T-cell (primary cell): ENCODE measurements around the gene DNAAF5. TPM values are rescaled to one million over a fixed set of nuclear protein-coding genes. Genes with fewer than 3 reads are reported as not detected.

Experiments used
- ATAC-seq, 4 experiments: fragments of 200-7000 bp in 3 of 4; fragments of 150-1000 bp in 1 of 4; cut with Tn5 transposase; replicated peaks in 1 of 4; 1 replicate in 3 of 4; 2 replicates in 1 of 4; pipeline ENCODE4 v1.10.0; 2021; ENCODE audit warnings: moderate library complexity in 3 of 4, mild to moderate bottlenecking in 2 of 4, moderate number of reproducible peaks in 1 of 4
- CTCF ChIA-PET, 2 donors: fragments of 300-600 bp; sonication (Branson Sonifier 250); formaldehyde crosslinking; loops; one replicate each; lab custom pipeline; 2022; ENCODE audit warnings: antibody characterized with exemption in 2 of 2; lab: Charles Lee
- POLR2A ChIA-PET, 2 donors: fragments of 300-600 bp; sonication (Branson Sonifier 250); formaldehyde crosslinking; loops; one replicate each; lab custom pipeline; 2022; ENCODE audit warnings: antibody characterized with exemption in 2 of 2; lab: Charles Lee
- DNase-seq, 35 experiments: peaks; one replicate each; pipeline versions ENCODE4 v3.0.0 to v3.0.0-alpha.2; 2013 to 2023
- H3K27ac ChIP-seq: one replicate; pipeline ENCODE4 v1.5.1; 2013; ENCODE audit warnings: low read length
- H3K27me3 ChIP-seq, 2 experiments: replicated peaks in 1 of 2; 1 replicate in 1 of 2; 2 replicates in 1 of 2; pipeline versions ENCODE4 v1.6.1 to v1.7.0; 2013; ENCODE audit warnings: low read length in 1 of 2, mixed read lengths in 1 of 2; ENCODE audit not compliant: control insufficient read depth in 2 of 2, insufficient read depth in 2 of 2; ENCODE audit errors: extremely low read depth in 1 of 2
- H3K36me3 ChIP-seq, 2 donors: 1 replicate in 1 of 2; 2 replicates in 1 of 2; pipeline versions ENCODE4 v1.6.1 to v1.7.0; 2013; ENCODE audit warnings: low read length in 1 of 2; ENCODE audit not compliant: control insufficient read depth in 2 of 2, insufficient read depth in 1 of 2; ENCODE audit errors: extremely low read depth in 1 of 2
- H3K4me1 ChIP-seq, 2 experiments: 1 replicate in 1 of 2; 2 replicates in 1 of 2; pipeline versions ENCODE4 v1.6.1 to v1.7.0; 2013; ENCODE audit warnings: low read length in 2 of 2, mixed read lengths in 1 of 2; ENCODE audit not compliant: insufficient read depth in 2 of 2, control insufficient read depth in 1 of 2; ENCODE audit errors: extremely low read depth in 1 of 2
- H3K4me3 ChIP-seq, 2 donors: 1 replicate in 1 of 2; 2 replicates in 1 of 2; pipeline versions ENCODE4 v1.5.1 to v1.7.0; 2013; ENCODE audit warnings: mild to moderate bottlenecking in 2 of 2, low read length in 1 of 2, moderate library complexity in 1 of 2; ENCODE audit not compliant: control insufficient read depth in 1 of 2; ENCODE audit errors: extremely low read depth in 1 of 2
- H3K9me3 ChIP-seq: 2 replicates; pipeline ENCODE4 v1.7.0; 2013
- H3K27ac Mint-ChIP-seq, 2 donors: one replicate each; pipeline ENCODE4 v1.8.0; 2020 to 2021; ENCODE audit warnings: mild to moderate bottlenecking in 2 of 2, mixed read lengths in 2 of 2
- H3K27me3 Mint-ChIP-seq, 2 donors: one replicate each; pipeline ENCODE4 v1.8.0; 2021 to 2022; ENCODE audit warnings: mixed read lengths in 2 of 2
- H3K36me3 Mint-ChIP-seq: one replicate; pipeline ENCODE4 v1.8.0; 2021; ENCODE audit warnings: mixed read lengths
- H3K4me1 Mint-ChIP-seq, 3 donors: one replicate each; pipeline ENCODE4 v1.8.0; 2020 to 2022; ENCODE audit warnings: mixed read lengths in 3 of 3, mild to moderate bottlenecking in 1 of 3
- H3K4me3 Mint-ChIP-seq, 3 donors: one replicate each; pipeline ENCODE4 v1.8.0; 2020 to 2022; ENCODE audit warnings: mild to moderate bottlenecking in 3 of 3, mixed read lengths in 3 of 3, moderate library complexity in 3 of 3
- H3K9me3 Mint-ChIP-seq, 3 donors: one replicate each; pipeline ENCODE4 v1.8.0; 2020 to 2022; ENCODE audit warnings: mixed read lengths in 3 of 3
- WGBS: methylation state at CpG from one replicate; pipeline ENCODE4 v1.1.5; 2013; ENCODE audit warnings: missing lambda C conversion rate; ENCODE audit not compliant: insufficient coverage; 5-methylcytosine and 5-hydroxymethylcytosine counted together
- total RNA-seq, 35 experiments: library from RNA in 6 of 35; stranded (reverse) in 6 of 35; fragments of 120-200 nt in 1 of 35; gene quantifications; one replicate each; pipeline versions ENCODE4 v1.2.1 to v1.2.4 and lab custom pipeline; 2013 to 2026

DNAAF5 gene
- total RNA-seq, 5 donors from 2014 or later (not counting 1 experiment from before 2014, with no cell fraction given): 12.8 to 21.4 (median 17.1) TPM

GRCh38 chr7:721619-722248 is 4.8 kb upstream of the DNAAF5 start:
- DNase-seq: no peak
- H3K27ac Mint-ChIP-seq: no peak overlapping the region
- WGBS: no CpG with 5 or more reads among the region's 5 CpGs
- no peaks in the 10 kb centered on the region for H3K36me3 ChIP-seq
- no peak overlapping the region for H3K4me3 Mint-ChIP-seq
- H3K27me3 ChIP-seq: no peaks in the 10 kb centered on the region
- peaks cover 10 to 21% (median 11%) of the 10 kb centered on the region in 3 donors for H3K4me1 Mint-ChIP-seq
- H3K9me3 Mint-ChIP-seq: peaks cover 4 to 7% (median 4%) of the 10 kb centered on the region in 3 donors
- ATAC-seq: no peak
- no peaks in the 10 kb centered on the region for H3K27me3 Mint-ChIP-seq
- ChIA-PET CTCF (interaction anchor here in 1 of 2 donors (0.6 to 0.7 kb wide), 2 partner anchors 96 to 433 kb away, joined by 3 to 5 read pairs; no protein-coding TSS in a partner anchor), POLR2A (no interaction called here)
- peaks cover 29% of the 10 kb centered on the region for H3K36me3 Mint-ChIP-seq
- peaks cover 2 to 12% of the 10 kb centered on the region in 2 experiments for H3K4me1 ChIP-seq
- H3K27ac ChIP-seq: no peak overlapping the region
- no peaks in the 10 kb centered on the region for H3K9me3 ChIP-seq
- no peak overlapping the region for H3K4me3 ChIP-seq

- peaks cover 18 to 33% (median 20%) of the 10 kb centered on the region in 3 donors for H3K4me1 Mint-ChIP-seq
- DNase-seq: no peak
- Histone ChIP-seq H3K9me3 (no peaks in the 10 kb centered on the region), H3K27ac (no peak overlapping the region), H3K36me3 (no peaks in the 10 kb centered on the region), H3K4me3 (no peak overlapping the region), H3K4me1 (peaks cover 4 to 24% of the 10 kb centered on the region in 2 experiments), H3K27me3 (no peaks in the 10 kb centered on the region)
- no peak overlapping the region for H3K27ac Mint-ChIP-seq
- POLR2A ChIA-PET: no interaction called here
- ATAC-seq: no peak
- 96% methylated on average over 3 of the region's 9 CpGs for WGBS
- H3K4me3 Mint-ChIP-seq: no peak overlapping the region
- H3K36me3 Mint-ChIP-seq: peaks cover 29% of the 10 kb centered on the region
- peaks cover 4 to 7% (median 4%) of the 10 kb centered on the region in 3 donors for H3K9me3 Mint-ChIP-seq
- CTCF ChIA-PET: no interaction called here
- H3K27me3 Mint-ChIP-seq: no peaks in the 10 kb centered on the region
These were observed 3.0 kb upstream of the DNAAF5 start for GRCh38 chr7:723541-723940.

GRCh38 chr7:724298-724697 is 2.2 kb upstream of the DNAAF5 start:
- Histone ChIP-seq H3K4me1 (peaks cover 4 to 26% of the 10 kb centered on the region in 2 experiments), H3K9me3 (no peaks in the 10 kb centered on the region), H3K27ac (no peak overlapping the region), H3K36me3 (no peaks in the 10 kb centered on the region), H3K27me3 (no peaks in the 10 kb centered on the region), H3K4me3 (no peak overlapping the region)
- POLR2A ChIA-PET: no interaction called here
- Mint-ChIP-seq H3K27ac (no peak overlapping the region), H3K4me3 (no peak overlapping the region), H3K9me3 (peaks cover 4 to 7% (median 4%) of the 10 kb centered on the region in 3 donors), H3K27me3 (no peaks in the 10 kb centered on the region), H3K4me1 (peaks cover 19 to 33% (median 24%) of the 10 kb centered on the region in 3 donors), H3K36me3 (peaks cover 29% of the 10 kb centered on the region)
- 96% methylated on average over 7 of the region's 7 CpGs for WGBS
- CTCF ChIA-PET: no interaction called here
- no peak for ATAC-seq
- no peak for DNase-seq

- Histone ChIP-seq H3K27ac (no peak overlapping the region), H3K9me3 (no peaks in the 10 kb centered on the region), H3K4me1 (peaks cover 4 to 26% of the 10 kb centered on the region in 2 experiments), H3K27me3 (no peaks in the 10 kb centered on the region), H3K36me3 (no peaks in the 10 kb centered on the region), H3K4me3 (peak overlapping the region in 1 of 2 donors; percentile 77)
- Mint-ChIP-seq H3K27ac (peak overlapping the region; percentile 34 to 63), H3K27me3 (no peaks in the 10 kb centered on the region), H3K36me3 (peaks cover 35% of the 10 kb centered on the region), H3K9me3 (peaks cover 4 to 7% (median 4%) of the 10 kb centered on the region in 3 donors), H3K4me1 (peaks cover 19 to 33% (median 24%) of the 10 kb centered on the region in 3 donors), H3K4me3 (peak overlapping the region; percentile 68 to 75 (median 72))
- WGBS: 79% methylated on average over 4 of the region's 8 CpGs
- DNase-seq: no peak
- ChIA-PET CTCF (no interaction called here), POLR2A (no interaction called here)
- no peak for ATAC-seq
These were observed 1.1 kb upstream of the DNAAF5 start for GRCh38 chr7:725223-726005.

GRCh38 chr7:726854-727103 is 280 bp downstream of the DNAAF5 start:
- no peaks in the 10 kb centered on the region for H3K36me3 ChIP-seq
- Mint-ChIP-seq H3K4me1 (peaks cover 19 to 33% (median 24%) of the 10 kb centered on the region in 3 donors), H3K27me3 (no peaks in the 10 kb centered on the region), H3K4me3 (peak overlapping the region in 1 of 3 donors; percentile 75), H3K36me3 (peaks cover 26% of the 10 kb centered on the region), H3K9me3 (peaks cover 1 to 2% (median 2%) of the 10 kb centered on the region in 3 donors), H3K27ac (no peak overlapping the region)
- ATAC-seq (peak; percentile 39 to 55 (median 41)), DNase-seq (peak in 2 of 35 experiments; percentile 14 to 17)
- H3K27me3 ChIP-seq: no peaks in the 10 kb centered on the region
- CTCF ChIA-PET: interaction anchor here in 1 of 2 donors (0.5 kb wide), 1 partner anchor 54 kb away, joined by 3 read pairs; no protein-coding TSS in a partner anchor
- POLR2A ChIA-PET: no interaction called here
- H3K4me3 ChIP-seq: peak overlapping the region; percentile 77 to 88
- no peaks in the 10 kb centered on the region for H3K9me3 ChIP-seq
- H3K4me1 ChIP-seq: peaks cover 4 to 26% of the 10 kb centered on the region in 2 experiments
- under 1% methylated on average over 39 of the region's 39 CpGs for WGBS
- no peak overlapping the region for H3K27ac ChIP-seq

- H3K9me3 Mint-ChIP-seq: no peaks in the 10 kb centered on the region
- H3K9me3 ChIP-seq: no peaks in the 10 kb centered on the region
- H3K27ac Mint-ChIP-seq: peak within 1 kb of the TSS; percentile 63 to 69
- peak; percentile 59 to 74 (median 63) for ATAC-seq
- H3K27ac ChIP-seq: peak within 1 kb of the TSS; percentile 56
- H3K27me3 Mint-ChIP-seq: no peaks in the 10 kb centered on the region
- no peaks in the 10 kb centered on the region for H3K27me3 ChIP-seq
- POLR2A ChIA-PET: no interaction called here
- H3K4me3 ChIP-seq: peak within 1 kb of the TSS; percentile 77 to 88
- peaks cover 0 to 3% of the 10 kb centered on the region in 2 donors for H3K36me3 ChIP-seq
- peaks cover 24% of the 10 kb centered on the region for H3K36me3 Mint-ChIP-seq
- 0% methylated on average over 30 of the region's 66 CpGs for WGBS
- peaks cover 20 to 34% (median 24%) of the 10 kb centered on the region in 3 donors for H3K4me1 Mint-ChIP-seq
- peak within 1 kb of the TSS; percentile 70 to 84 (median 80) for H3K4me3 Mint-ChIP-seq
- H3K4me1 ChIP-seq: peaks cover 4 to 26% of the 10 kb centered on the region in 2 experiments
- peak in 14 of 35 experiments; percentile 14 to 50 (median 24) for DNase-seq
- CTCF ChIA-PET: no interaction called here
These were observed 756 bp downstream of the DNAAF5 start, which contains the start of gene PRKAR1B for GRCh38 chr7:727104-727805. Gene PRKAR1B, minus strand, starts transcription at chr7:727281. Its CDS starts 15,776 bp downstream, at chr7:711505.
